Retina (tissue), 1 donor: ENCODE results near the gene TSHB.

Experiments
- DNase-seq: peaks from one replicate; pipeline ENCODE4 v3.0.0-alpha.2; 2016

TSHB gene

DNA sequence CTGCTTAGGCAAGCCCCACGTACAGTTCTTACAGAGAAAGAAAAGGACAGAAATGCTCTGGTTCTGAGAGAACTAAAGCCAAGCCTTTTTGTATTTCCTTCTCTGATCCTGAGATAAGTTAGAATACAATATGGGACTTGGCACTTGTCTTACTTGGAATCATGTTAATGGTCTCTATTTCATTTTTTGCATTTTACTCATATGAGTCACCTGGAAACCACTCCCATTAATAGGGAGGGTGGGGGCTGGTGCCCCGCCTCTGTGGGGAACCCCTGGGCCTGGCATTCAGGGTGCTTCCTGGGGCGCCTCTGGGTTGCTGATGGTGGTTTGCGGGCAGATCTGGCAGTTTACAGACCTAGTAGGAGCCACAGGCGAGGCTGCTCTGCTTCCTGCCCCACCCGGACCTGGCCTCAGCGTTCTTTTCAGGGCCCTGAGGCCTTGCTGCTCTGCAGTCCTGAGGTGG lies 32.9 kb downstream of the TSHB start:
- DNase-seq, result no peak

DNA sequence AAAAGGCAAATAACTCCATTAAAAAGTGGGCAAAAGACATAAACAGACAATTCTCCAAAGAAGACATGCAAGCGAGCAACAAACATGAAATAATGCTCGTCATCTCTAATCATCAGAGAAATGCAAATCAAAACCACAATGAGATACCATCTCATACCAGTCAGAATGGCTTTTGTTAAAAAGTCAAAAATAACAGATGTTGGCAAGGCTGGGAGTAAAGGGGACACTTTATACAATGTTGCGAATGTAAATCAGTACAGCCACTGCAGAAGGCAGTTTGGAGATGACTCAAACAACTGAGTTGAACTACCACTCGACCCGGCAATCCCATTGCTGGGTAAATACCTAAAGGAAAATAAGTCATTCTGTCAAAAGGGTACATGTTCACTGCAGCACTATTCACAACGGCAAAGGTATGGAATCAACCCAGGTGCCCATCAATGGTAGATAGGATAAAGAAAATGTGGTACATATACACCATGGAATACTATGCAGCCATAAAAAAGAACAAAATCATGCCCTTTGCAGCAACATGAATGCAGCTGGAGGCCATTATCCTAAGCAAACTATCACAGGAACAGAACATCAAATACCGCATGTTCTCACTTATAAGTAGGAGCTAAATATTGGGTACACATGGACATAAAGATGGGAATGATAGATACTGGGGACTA lies 33.7 kb downstream of the TSHB start:
- DNase-seq, result no peak

DNA sequence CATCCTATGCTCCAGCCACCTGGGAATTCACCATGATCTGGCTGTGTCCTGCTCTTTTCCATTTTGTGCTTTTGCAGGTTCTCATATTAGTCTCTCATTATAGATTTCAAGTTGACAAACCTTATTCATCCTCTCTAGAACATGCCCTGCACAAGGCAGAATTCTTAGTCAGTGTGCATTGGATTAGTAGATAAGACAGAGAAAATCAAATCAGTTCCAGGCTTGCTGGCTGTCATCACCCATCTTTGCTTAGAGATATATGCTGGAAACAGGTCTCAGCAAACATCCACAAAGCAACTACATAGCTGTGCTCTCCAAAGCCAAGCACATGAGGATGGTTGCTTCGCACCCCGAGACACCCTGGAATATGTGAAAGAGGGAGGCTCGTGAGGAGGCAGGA lies 34.8 kb downstream of the TSHB start:
- no peak for DNase-seq

DNA sequence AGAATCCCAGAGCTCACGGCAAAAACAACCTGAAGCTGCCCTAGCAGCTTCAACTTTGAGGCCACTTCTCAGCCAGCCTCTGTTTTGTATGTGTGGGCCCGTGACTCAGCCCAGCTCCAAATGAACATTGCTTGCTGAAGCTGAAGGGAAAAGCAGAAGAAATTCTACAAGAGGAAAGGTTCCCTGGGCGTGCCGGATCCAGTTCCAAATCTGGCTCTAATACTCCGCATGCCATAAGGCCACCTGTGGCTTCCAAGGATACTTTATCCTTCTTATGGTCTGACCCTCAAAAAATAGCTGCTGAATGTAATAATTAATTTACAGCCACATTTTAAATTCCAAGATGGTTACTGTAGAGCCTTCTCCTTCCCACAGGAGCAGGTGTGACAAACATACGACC lies 35.4 kb downstream of the TSHB start:
- DNase-seq, result no peak

DNA sequence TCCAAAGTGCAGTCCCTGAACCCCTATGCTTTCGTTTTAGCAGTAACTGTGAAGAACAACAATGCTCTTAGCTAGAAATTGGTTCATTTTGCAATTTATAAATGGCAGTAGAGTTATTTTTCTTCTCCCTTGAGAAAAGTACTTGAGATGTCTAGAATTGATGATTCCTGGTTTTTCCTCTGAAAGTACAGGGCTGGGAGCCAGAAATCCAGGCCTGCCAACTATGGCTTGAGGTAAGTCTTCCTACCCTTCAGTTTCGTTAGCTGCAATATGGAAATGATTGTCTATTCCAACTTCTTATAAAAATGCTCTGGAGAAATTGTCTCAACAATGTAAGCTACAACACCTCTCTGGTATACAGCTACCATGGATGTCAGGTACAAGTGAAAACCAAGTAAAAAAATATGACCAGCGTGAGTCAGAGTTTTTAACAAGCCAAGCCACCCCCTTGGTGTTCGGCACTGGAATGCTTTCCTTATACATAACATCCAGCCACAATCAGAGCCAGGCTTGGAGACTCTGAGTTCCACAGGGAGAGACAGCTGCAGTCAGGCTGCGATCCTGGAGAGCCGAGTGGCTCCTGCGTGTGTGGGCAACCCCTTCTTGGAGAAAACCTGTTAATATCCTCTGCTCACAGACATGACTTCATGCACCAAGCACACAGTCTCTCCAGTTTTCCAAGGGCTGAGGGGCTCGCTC lies 37.7 kb downstream of the TSHB start:
- DNase-seq, result no peak

DNA sequence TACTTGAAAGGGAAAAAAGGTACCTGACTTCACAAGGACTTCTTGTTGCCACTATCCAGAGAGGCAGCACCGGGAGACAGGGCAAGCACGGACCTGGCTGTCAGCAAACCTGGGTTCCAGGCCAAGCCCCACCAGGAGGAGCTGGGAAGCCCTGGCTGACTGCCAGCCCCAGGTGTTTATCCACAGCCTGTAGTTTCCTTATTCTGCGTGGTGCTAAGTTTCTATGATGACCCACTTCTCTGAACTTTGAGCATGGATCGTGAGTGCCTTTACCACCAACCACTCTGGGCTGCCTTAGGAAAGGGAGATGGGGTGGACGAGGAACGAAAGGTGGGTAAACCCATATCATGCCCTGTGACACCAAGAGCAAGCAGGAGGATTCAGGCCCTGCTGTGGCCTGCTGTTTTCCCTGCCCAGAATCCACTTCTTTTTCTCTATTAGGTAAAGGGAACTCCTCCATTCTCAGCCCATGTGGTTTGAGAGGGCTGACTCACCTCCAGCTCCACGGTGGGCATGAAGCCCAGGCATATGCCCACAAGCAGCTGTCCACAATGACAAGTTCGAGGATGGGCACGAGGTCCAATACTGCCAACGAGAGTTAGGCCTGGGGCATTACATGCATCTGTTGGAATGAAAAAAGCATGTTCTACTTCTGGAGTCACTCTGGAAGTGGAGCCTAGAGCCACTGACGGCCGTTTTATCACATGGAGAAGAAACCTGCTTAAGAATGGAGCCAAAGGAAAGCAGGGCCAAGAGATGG lies 39.4 kb downstream of the TSHB start:
- no peak for DNase-seq

DNA sequence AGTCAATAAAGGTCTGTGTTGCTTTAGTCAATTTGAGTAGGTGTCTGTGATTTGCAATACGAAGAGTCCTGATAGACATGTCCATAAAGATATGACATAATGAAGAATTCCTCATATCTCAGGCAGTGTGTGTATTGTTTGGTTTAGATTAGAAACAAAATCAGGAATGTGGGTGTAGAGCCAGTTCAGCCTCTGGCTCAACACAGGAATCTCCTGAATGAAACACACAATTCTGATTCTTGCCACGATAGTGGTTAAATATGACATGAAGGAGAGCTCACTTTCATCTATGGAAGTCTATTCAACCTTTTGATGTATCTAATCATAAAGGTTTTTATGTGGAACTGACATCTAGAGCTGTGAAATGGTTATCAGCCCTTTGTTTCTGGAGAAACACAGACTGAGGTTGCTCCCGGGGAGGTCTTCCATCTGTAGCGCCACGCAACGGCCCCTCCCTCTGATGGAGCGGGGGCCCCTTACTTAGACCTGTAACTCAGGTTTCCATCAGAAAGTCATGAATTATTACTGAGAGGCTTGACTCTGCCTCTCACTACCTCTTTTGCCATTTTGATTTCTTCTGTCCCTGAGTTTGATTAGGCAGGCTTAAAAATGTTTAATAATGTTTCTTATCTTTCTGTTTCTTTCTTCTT lies 40.2 kb downstream of the TSHB start:
- no peak for DNase-seq

DNA sequence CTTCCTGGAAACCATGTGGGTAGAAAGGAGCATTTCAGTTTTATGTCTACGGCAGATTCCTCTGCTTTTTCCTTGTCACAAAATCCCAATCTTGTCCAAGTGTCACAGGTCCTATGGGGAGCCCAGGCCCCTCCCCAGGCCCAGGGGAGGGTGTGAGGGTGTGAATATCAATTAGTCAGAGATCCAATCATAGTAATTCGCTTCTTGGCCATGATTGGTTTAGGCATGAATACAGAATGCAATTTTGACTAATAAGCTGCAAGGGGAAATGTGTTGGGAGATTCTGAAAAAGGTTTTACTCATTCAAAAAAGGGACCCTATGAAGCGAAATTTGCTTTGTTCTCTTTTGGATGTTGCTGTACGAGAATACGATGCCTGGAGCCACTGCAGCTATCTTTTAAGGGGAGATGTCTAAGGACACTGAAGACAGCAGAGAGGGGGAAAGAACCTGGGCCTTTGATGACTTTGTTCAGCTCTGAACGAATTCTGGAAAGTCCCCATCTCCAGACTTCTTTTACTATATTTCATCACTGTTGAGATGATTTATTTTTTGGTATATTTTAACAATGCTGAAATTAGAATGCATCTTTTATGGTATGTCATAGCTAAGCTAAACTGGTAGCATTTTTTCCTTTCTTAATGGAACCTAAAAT lies 41.5 kb downstream of the TSHB start:
- no peak for DNase-seq

DNA sequence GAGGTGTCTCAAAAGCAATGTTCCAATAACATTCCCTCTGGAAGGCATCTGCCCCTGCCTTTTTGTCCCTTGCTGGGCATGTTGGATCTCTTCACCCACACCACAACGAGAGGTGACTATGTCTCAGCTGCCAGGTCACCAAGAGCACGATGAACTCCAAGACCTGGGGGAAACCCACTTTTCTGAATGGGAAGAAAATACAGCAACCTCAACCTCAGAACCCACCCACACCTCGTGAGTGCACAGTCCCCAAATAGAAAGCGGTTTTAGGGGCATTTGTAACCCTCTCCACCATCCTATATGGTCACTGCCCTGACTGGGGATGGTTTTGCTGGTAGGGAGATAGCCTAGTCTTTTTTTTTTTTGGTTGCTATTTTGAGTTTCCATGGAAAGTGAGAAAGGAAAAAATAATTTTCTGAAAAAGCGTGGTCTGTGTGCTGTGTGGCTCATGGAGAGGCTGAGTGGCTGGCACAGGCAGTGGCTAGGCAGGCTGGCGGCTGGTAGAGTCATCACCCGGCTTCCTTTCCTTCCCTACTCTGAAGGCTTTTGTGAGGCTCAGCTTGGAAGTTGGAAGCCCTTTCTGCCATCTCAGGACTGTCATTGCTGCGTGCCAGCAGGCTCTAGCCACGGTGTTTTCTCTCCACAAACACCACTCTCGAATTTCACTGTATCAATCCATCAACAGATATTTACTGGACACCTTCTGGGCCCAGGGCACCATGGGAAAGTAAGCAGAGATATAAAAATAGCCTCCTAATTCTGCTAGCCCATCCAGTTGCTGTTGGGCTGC lies 43.9 kb downstream of the TSHB start:
- DNase-seq, result no peak

DNA sequence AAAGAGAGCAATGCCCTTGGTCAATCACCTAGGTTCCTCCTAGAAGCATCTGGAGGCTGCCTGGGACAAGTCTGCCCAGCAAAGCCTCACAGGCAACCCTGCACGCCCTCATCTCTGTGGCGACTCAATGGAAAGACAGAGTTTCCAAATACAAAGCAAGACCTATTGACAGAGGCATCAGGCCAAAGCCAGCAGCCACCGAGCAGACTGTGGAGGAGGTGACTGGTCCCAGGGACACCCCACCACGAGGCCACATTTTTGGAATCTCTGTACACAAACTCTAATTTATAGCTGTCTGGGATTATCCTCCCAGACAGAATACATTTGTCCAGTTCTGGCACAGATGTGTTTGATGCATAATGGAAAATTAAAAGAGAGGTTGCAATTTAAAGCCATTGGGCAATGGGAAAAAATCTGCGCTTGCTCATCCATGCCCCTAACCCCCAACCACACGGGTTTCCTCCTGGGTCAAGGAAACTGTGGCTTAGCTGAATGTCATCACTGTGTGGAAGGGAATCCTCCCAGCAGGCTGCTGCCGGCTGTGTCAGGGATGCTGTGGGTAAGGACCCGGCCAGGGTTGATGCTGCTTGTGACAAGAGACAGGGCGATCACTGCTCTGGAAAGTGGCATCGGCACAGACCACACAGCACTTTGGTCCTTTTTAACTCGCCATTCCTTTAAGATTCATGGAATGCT lies 45.4 kb downstream of the TSHB start:
- DNase-seq, result no peak

DNA sequence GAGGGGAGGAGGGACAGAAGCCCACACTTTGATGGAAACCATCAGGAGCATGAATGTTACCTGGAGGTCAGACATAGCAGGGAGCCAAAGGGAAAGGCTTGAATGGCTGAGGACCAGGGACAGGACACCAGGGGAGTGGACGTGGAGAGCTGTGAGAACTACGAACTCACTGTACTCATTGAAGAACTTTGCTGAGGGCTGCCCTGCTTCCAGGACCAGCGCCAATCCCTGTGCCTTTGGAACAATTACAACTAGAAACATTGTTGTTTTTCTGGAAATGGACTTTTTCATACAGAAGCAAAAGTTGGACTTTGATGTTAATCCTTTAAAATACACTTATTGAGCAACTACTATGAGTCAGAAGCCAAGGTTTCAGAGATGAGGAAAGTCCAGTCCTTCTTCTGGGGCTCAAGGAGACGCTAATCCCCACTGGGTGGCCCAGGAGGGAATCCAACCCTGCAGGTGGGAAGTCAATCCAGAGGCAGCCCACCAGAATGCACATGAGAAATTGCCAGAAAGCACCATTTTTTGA lies 46.8 kb downstream of the TSHB start:
- DNase-seq, result no peak

DNA sequence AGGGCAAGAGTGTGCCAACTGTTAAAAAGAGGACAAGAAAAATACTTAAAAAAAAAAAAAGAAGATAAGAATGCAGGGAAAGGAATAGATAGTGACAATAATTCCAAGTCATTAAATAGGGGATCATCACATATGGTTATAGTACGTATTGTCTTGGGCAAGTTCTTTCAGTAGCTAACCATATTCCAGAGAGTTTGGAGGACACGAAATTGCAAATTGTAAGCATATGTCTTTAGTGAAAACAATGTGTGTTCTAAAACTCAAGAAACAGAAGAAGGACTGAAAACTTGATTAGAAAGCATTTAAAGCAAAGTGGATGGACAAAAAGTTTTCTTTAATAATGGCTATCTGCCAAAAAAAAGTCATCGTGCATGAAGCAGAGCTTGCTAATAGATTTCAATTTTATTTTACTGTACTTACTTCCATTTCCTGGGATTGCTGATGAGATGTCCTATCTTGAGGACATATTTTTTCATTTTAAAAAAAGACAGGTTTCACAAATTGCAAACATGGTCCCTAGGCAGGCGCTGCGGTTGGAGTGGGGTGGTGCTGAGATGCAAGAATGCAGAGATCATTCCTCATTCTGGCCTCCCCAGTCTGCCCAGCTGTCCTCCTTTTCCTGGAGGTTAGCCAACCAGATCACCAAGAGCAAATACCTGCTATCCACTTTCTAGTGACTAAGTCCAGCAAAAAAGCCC lies 47.8 kb downstream of the TSHB start:
- DNase-seq, result no peak

DNA sequence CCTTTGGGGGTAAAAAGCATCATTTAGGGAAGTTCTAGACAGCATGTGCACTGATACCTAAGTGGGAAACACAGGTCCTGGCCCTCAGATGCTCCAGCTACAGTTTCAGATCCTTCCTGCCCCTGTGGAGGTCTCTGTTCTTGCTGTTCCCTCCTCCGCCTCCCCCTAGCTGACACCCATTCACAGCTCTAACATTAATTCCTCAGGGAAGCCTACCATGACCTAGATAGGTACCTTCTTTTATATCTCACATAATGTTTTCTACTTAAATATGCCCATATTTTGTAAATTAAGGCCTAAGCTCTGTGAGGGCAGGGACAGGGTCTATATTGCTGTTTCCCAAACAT lies 48.3 kb downstream of the TSHB start:
- DNase-seq, result no peak

DNA sequence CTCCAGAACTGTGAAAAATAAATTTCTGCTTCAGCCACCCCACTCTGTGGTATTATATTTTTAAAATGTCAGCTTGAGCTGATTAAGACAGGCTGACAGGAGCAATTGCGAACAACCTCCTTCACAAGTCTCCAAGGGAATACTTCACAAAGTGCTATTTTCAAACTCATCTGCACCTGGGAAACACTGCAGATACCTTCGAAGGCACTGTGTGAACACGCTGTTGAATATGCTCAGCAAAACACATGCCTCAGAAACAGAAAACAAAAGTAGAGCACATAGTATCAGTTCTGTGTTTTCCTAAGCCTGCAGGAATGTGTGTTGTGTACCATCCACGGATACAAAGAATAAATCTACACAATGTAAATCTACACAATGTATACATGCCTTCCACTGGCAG lies 49.1 kb downstream of the TSHB start:
- DNase-seq, result no peak

DNA sequence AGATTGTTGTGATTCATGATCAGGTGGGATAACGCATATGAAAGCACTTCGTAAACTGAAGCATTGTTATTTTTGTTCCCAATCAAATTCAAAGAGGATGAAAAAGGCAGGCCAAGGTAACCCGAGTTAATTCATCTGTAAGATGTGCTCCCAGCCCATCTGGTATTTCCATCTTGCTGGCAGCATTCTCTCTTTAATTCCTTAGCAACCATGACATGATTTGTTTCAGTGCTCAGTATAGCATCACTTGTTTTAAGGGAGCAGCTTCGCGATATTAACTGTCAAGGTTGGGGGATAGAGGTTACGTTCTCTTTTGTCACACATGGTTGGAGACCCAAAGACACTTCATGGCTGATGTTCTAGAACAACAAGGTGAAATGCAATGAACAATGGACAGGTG lies 53.3 kb downstream of the TSHB start:
- DNase-seq, result no peak
